H9 (cell line): ENCODE measurements around the gene TCERG1L. TPM values are rescaled to one million over a fixed set of nuclear protein-coding genes. Genes with fewer than 3 reads are reported as not detected.
A peak's percentile ranks its signal among the peaks of the same experiment; 100 is the strongest.

Source experiments
- DNase-seq: peaks from one replicate; pipeline ENCODE4 v3.0.0-alpha.2; 2017
- H2AFZ ChIP-seq: one replicate; pipeline ENCODE4 v1.6.1; 2013; ENCODE audit warnings: mild to moderate bottlenecking, low read length, control low read depth, moderate library complexity
- H2AK5ac ChIP-seq: 2 replicates; pipeline ENCODE4 v1.6.1; 2013; ENCODE audit warnings: low read length, control low read depth, mixed read lengths; ENCODE audit not compliant: insufficient read length
- H2BK120ac ChIP-seq: one replicate; pipeline ENCODE4 v1.6.1; 2013; ENCODE audit warnings: low read depth, mild to moderate bottlenecking, low read length, control low read depth, inconsistent platforms; ENCODE audit not compliant: poor library complexity, severe bottlenecking
- H2BK12ac ChIP-seq: 2 replicates; pipeline ENCODE4 v1.6.1; 2013; ENCODE audit warnings: low read length, control low read depth, mixed read lengths, low read depth; ENCODE audit not compliant: insufficient read length
- H2BK15ac ChIP-seq: 2 replicates; pipeline ENCODE4 v1.6.1; 2013; ENCODE audit warnings: low read depth, low read length, control low read depth
- H2BK20ac ChIP-seq: one replicate; pipeline ENCODE4 v1.6.1; 2013; ENCODE audit warnings: low read depth, mild to moderate bottlenecking, low read length, control low read depth, inconsistent platforms; ENCODE audit not compliant: poor library complexity, severe bottlenecking
- H2BK5ac ChIP-seq: 2 replicates; pipeline ENCODE4 v1.6.1; 2013; ENCODE audit warnings: low read length, control low read depth, mixed read lengths; ENCODE audit not compliant: insufficient read length
- H3K14ac ChIP-seq: 2 replicates; pipeline ENCODE4 v1.6.1; 2013; ENCODE audit warnings: low read length, control low read depth; ENCODE audit not compliant: insufficient read depth
- H3K18ac ChIP-seq: 2 replicates; pipeline ENCODE4 v1.6.1; 2013; ENCODE audit warnings: low read depth, mild to moderate bottlenecking, mixed read lengths, low read length, control low read depth; ENCODE audit not compliant: insufficient read length
- H3K23ac ChIP-seq: 2 replicates; pipeline ENCODE4 v1.6.1; 2013; ENCODE audit warnings: low read length, control low read depth, mixed read lengths, low read depth; ENCODE audit not compliant: insufficient read length
- H3K23me2 ChIP-seq: 2 replicates; pipeline ENCODE4 v1.6.1; 2013; ENCODE audit warnings: low read depth, mild to moderate bottlenecking, mixed read lengths, low read length, control low read depth; ENCODE audit not compliant: insufficient read length, poor library complexity, severe bottlenecking
- H3K27ac ChIP-seq: 2 replicates; pipeline ENCODE4 v1.5.1; 2013; ENCODE audit warnings: low read length, control low read depth, mixed read lengths, low read depth; ENCODE audit not compliant: insufficient read length
- H3K27me3 ChIP-seq: 2 replicates; pipeline ENCODE4 v1.6.1; 2013; ENCODE audit warnings: low read length, control low read depth, inconsistent platforms; ENCODE audit not compliant: insufficient read depth
- H3K4ac ChIP-seq: 2 replicates; pipeline ENCODE4 v1.6.1; 2013; ENCODE audit warnings: low read depth, mild to moderate bottlenecking, control low read depth, inconsistent platforms, low read length, moderate library complexity
- H3K4me1 ChIP-seq: 2 replicates; pipeline ENCODE4 v1.6.1; 2013; ENCODE audit warnings: low read length, control low read depth, inconsistent platforms; ENCODE audit not compliant: insufficient read depth
- H3K4me2 ChIP-seq: 2 replicates; pipeline ENCODE4 v1.6.1; 2013; ENCODE audit warnings: low read length, control low read depth, mixed read lengths; ENCODE audit not compliant: insufficient read length, insufficient read depth
- H3K56ac ChIP-seq: 2 replicates; pipeline ENCODE4 v1.6.1; 2013; ENCODE audit warnings: low read depth, mild to moderate bottlenecking, mixed read lengths, low read length, control low read depth; ENCODE audit not compliant: insufficient read length
- H3K79me1 ChIP-seq: 2 replicates; pipeline ENCODE4 v1.6.1; 2013; ENCODE audit warnings: low read depth, mild to moderate bottlenecking, moderate library complexity, low read length, control low read depth, inconsistent platforms; ENCODE audit not compliant: insufficient read depth, poor library complexity, severe bottlenecking
- H3K79me2 ChIP-seq: 2 replicates; pipeline ENCODE4 v1.6.1; 2013; ENCODE audit warnings: low read length, control low read depth, inconsistent platforms; ENCODE audit not compliant: insufficient read depth
- H3K9ac ChIP-seq: 2 replicates; pipeline ENCODE4 v1.6.1; 2013; ENCODE audit warnings: low read length, control low read depth, mixed read lengths; ENCODE audit not compliant: insufficient read length; ENCODE audit errors: extremely low read depth
- H3K9me3 ChIP-seq: one replicate; pipeline ENCODE4 v1.6.1; 2013; ENCODE audit warnings: low read depth, low read length, inconsistent platforms; ENCODE audit not compliant: control insufficient read depth
- H3T11ph ChIP-seq: one replicate; pipeline ENCODE4 v1.6.1; 2013; ENCODE audit warnings: mild to moderate bottlenecking, low read length, control low read depth, inconsistent platforms
- H4K20me1 ChIP-seq: one replicate; pipeline ENCODE4 v1.6.1; 2013; ENCODE audit not compliant: control insufficient read depth, insufficient read length, insufficient read depth
- H4K5ac ChIP-seq: 2 replicates; pipeline ENCODE4 v1.6.1; 2013; ENCODE audit warnings: low read depth, mild to moderate bottlenecking, mixed read lengths, low read length, control low read depth; ENCODE audit not compliant: insufficient read length
- H4K8ac ChIP-seq: replicated peaks from 2 replicates; pipeline ENCODE4 v1.6.1; 2013; ENCODE audit warnings: low read length, control low read depth, mixed read lengths, low read depth; ENCODE audit not compliant: insufficient read length
- H4K91ac ChIP-seq: 2 replicates; pipeline ENCODE4 v1.6.1; 2013; ENCODE audit warnings: low read depth, mild to moderate bottlenecking, moderate library complexity, mixed read lengths, low read length, control low read depth; ENCODE audit not compliant: insufficient read length
- H3K27ac Mint-ChIP-seq, 3 experiments: 2 replicates in 2 of 3; 3 replicates in 1 of 3; pipeline ENCODE4 v1.8.0; 2020 to 2021; ENCODE audit warnings: mixed read lengths in 3 of 3, mild to moderate bottlenecking in 1 of 3, moderate library complexity in 1 of 3
- H3K27me3 Mint-ChIP-seq: 2 replicates; pipeline ENCODE4 v1.8.0; 2021; ENCODE audit warnings: low read depth, mild to moderate bottlenecking, moderate library complexity, mixed read lengths
- H3K36me3 Mint-ChIP-seq, 3 experiments: 2 replicates in 2 of 3; 3 replicates in 1 of 3; pipeline ENCODE4 v1.8.0; 2020 to 2021; ENCODE audit warnings: low read depth in 3 of 3, mixed read lengths in 3 of 3; ENCODE audit not compliant: insufficient read depth in 1 of 3
- H3K4me1 Mint-ChIP-seq, 2 experiments: 2 replicates each; pipeline ENCODE4 v1.8.0; 2020; ENCODE audit warnings: mixed read lengths in 2 of 2
- H3K4me3 Mint-ChIP-seq, 2 experiments: 2 replicates in 1 of 2; 3 replicates in 1 of 2; pipeline ENCODE4 v1.8.0; 2020 to 2021; ENCODE audit warnings: mild to moderate bottlenecking in 2 of 2, mixed read lengths in 2 of 2, moderate library complexity in 1 of 2
- H3K9me3 Mint-ChIP-seq, 2 experiments: 2 replicates in 1 of 2; 3 replicates in 1 of 2; pipeline ENCODE4 v1.8.0; 2020; ENCODE audit warnings: mild to moderate bottlenecking in 2 of 2, mixed read lengths in 2 of 2, moderate library complexity in 1 of 2
- CTCF ChIP-seq: fragments of 200-600 bp; sonication (generic); conservative IDR thresholded peaks from 3 replicates; pipeline ENCODE4 v1.8.0; 2021; ENCODE audit warnings: antibody characterized with exemption, mild to moderate bottlenecking
- WGBS: extraction: QIAGEN DNeasy Blood & Tissue Kit; methylation state at CpG from one replicate; pipeline ENCODE4 v1.1.7; 2013; ENCODE audit warnings: missing lambda C conversion rate, low lambda C conversion rate, mixed read lengths; ENCODE audit not compliant: insufficient read length; ENCODE audit errors: extremely low coverage; 5-methylcytosine and 5-hydroxymethylcytosine counted together
- total RNA-seq: library from RNA; stranded (reverse); gene quantifications from 2 replicates; pipeline ENCODE4 v1.2.1, GENCODE V29; 2021

Gene TCERG1L
- total RNA-seq, 1 experiment from 2014 or later = 3.3 TPM

- Mint-ChIP-seq H3K27me3 (peaks cover 10% of the 10 kb centered on the region), H3K36me3 (peaks cover 36 to 49% (median 46%) of the 10 kb centered on the region in 3 experiments), H3K27ac (peak overlapping the region in 1 of 3 experiments; percentile 68; a peak in 1 of 7 replicates), H3K4me3 (no peak overlapping the region), H3K9me3 (peaks cover 40 to 67% of the 10 kb centered on the region in 2 experiments), H3K4me1 (peaks cover 27 to 44% of the 10 kb centered on the region in 2 experiments)
- H4K20me1 ChIP-seq = no peaks in the 10 kb centered on the region
- H3K23me2 ChIP-seq = no peaks in the 10 kb centered on the region
- no peak overlapping the region for H3K9ac ChIP-seq
- H2BK120ac ChIP-seq = no peak overlapping the region
- H2AFZ ChIP-seq = no peak overlapping the region
- H3K14ac ChIP-seq = no peak overlapping the region
- peaks cover 15% of the 10 kb centered on the region for H3K4me1 ChIP-seq
- H3K9me3 ChIP-seq = peaks cover 28% of the 10 kb centered on the region
- H4K91ac ChIP-seq = no peak overlapping the region
- H2BK12ac ChIP-seq = no peak overlapping the region
- no peak overlapping the region for H3K56ac ChIP-seq
- no peak overlapping the region for H3K18ac ChIP-seq
- H2BK5ac ChIP-seq = no peak overlapping the region
- H3K4ac ChIP-seq = no peak overlapping the region
- no peak overlapping the region for H2BK15ac ChIP-seq
- H3K4me2 ChIP-seq = no peak overlapping the region
- no peaks in the 10 kb centered on the region for H3K79me1 ChIP-seq
- no peak overlapping the region for H3K27ac ChIP-seq
- H3K27me3 ChIP-seq = no peaks in the 10 kb centered on the region
- H4K8ac ChIP-seq = no peak overlapping the region
- WGBS = no CpG with 5 or more reads among the region's 10 CpGs
- H3T11ph ChIP-seq = no peak overlapping the region
- no peak overlapping the region for H3K23ac ChIP-seq
- no peaks in the 10 kb centered on the region for H3K79me2 ChIP-seq
- no peak for DNase-seq
- no peak overlapping the region for H2BK20ac ChIP-seq
- H2AK5ac ChIP-seq = no peak overlapping the region
- no peak for TF ChIP-seq CTCF
- no peak overlapping the region for H4K5ac ChIP-seq
Measured at GRCh38 chr10:131050162-131050766, 261.3 kb downstream of the TCERG1L start.
